PC-9 (cell line): ENCODE data around the gene ANKRD11. TPM values are rescaled to one million over a fixed set of nuclear protein-coding genes. Genes with fewer than 3 reads are reported as not detected.

Source experiments
- Bru-seq: library from RNA; stranded (reverse); fragments of 400-500 nt; gene quantifications from one replicate; lab custom pipeline; 2021; lab: Mats Ljungman, UMichigan
- BruChase-seq, 2 experiments: library from RNA; stranded (reverse); fragments of 400-500 nt; gene quantifications; one replicate each; lab custom pipeline; 2021; lab: Mats Ljungman, UMichigan
- BruUV-seq: library from RNA; stranded (reverse); fragments of 400-500 nt; replicated peaks from 2 replicates; lab custom pipeline; 2021; lab: Mats Ljungman, UMichigan
- CTCF ChIA-PET: fragments of 300-600 bp; sonication (Branson Sonifier 250); formaldehyde crosslinking; loops from one replicate; lab custom pipeline; 2022; ENCODE audit warnings: antibody characterized with exemption; lab: Charles Lee
- POLR2A ChIA-PET: fragments of 300-600 bp; sonication (Branson Sonifier 250); formaldehyde crosslinking; loops from one replicate; lab custom pipeline; 2022; ENCODE audit warnings: antibody characterized with exemption; ENCODE audit not compliant: unreplicated experiment; lab: Charles Lee
- DNase-seq, 2 experiments: peaks; one replicate each; pipeline versions ENCODE4 v3.0.0 to v3.0.0-alpha.2; 2015 to 2022; ENCODE audit warnings: mixed read lengths in 1 of 2
- H2AFZ ChIP-seq: fragments of 200-600 bp; sonication (generic); 2 replicates; pipeline ENCODE4 v1.8.1; 2017; ENCODE audit warnings: antibody characterized with exemption
- H3F3A ChIP-seq: fragments of 200-600 bp; sonication (generic); 2 replicates; pipeline ENCODE4 v1.8.1; 2017; ENCODE audit warnings: antibody characterized with exemption, mild to moderate bottlenecking, low read depth; ENCODE audit not compliant: insufficient read depth
- H3K27ac ChIP-seq: fragments of 200-600 bp; sonication (generic); 2 replicates; pipeline ENCODE4 v1.6.1; 2016; ENCODE audit warnings: mixed run types
- H3K27me3 ChIP-seq: fragments of 200-600 bp; sonication (generic); 2 replicates; pipeline ENCODE4 v1.6.1; 2016; ENCODE audit warnings: low read depth, mixed run types; ENCODE audit not compliant: insufficient read depth
- H3K36me3 ChIP-seq: fragments of 200-600 bp; sonication (generic); 2 replicates; pipeline ENCODE4 v1.6.1; 2016; ENCODE audit warnings: low read depth, mixed run types
- H3K4me1 ChIP-seq: fragments of 200-600 bp; sonication (generic); replicated peaks from 2 replicates; pipeline ENCODE4 v1.6.1; 2016; ENCODE audit warnings: mixed run types; ENCODE audit not compliant: insufficient read depth
- H3K4me2 ChIP-seq: fragments of 200-600 bp; sonication (generic); 2 replicates; pipeline ENCODE4 v1.6.1; 2017; ENCODE audit warnings: mixed run types
- H3K4me3 ChIP-seq: fragments of 200-600 bp; sonication (generic); 2 replicates; pipeline ENCODE4 v1.6.1; 2016; ENCODE audit warnings: mixed run types
- H3K79me2 ChIP-seq: fragments of 200-600 bp; sonication (generic); 2 replicates; pipeline ENCODE4 v1.6.1; 2017; ENCODE audit warnings: low read depth, mixed run types
- H3K9me2 ChIP-seq: fragments of 200-600 bp; sonication (generic); 2 replicates; pipeline ENCODE4 v1.8.1; 2017; ENCODE audit warnings: mild to moderate bottlenecking; ENCODE audit not compliant: insufficient read depth
- H3K9me3 ChIP-seq: fragments of 200-600 bp; sonication (generic); 2 replicates; pipeline ENCODE4 v1.8.1; 2016; ENCODE audit warnings: low read depth; ENCODE audit not compliant: insufficient read depth
- H4K20me1 ChIP-seq: fragments of 200-600 bp; sonication (generic); 2 replicates; pipeline ENCODE4 v1.8.1; 2017; ENCODE audit not compliant: insufficient read depth
- CTCF ChIP-seq: fragments of 200-600 bp; sonication (generic); conservative IDR thresholded peaks from 2 replicates; pipeline ENCODE4 v1.6.1; 2017; ENCODE audit warnings: mixed run types, antibody characterized with exemption, mild to moderate bottlenecking, moderate library complexity
- EZH2 ChIP-seq: fragments of 200-600 bp; sonication (generic); IDR thresholded peaks from 2 replicates; pipeline ENCODE4 v1.8.0; 2017; ENCODE audit warnings: antibody characterized with exemption, low read depth
- intact Hi-C: fragments of 100-400 bp; cut with micrococcal nuclease; formaldehyde crosslinking; loops from one replicate; pipeline ENCODE4 v1.10.0; 2022; ENCODE audit not compliant: unreplicated experiment
- long read RNA-seq: library from polyadenylated mRNA; stranded (forward); transcript quantifications from one replicate; pipeline ENCODE4 v2.0.0, GENCODE V29; 2022
- total RNA-seq: library from RNA; stranded (reverse); gene quantifications from 2 replicates; pipeline ENCODE4 v1.2.3, GENCODE V29; 2021

ANKRD11 gene
- total RNA-seq (206 and 220 TPM in 2 replicates), Bru-seq, nascent RNA (percentile 95 among the genes with signal in this experiment), BruChase-seq, experiment 1, labeled RNA remaining after a 2-hour chase (percentile 91 among the genes with signal in this experiment), BruChase-seq, experiment 2, labeled RNA remaining after a 6-hour chase (percentile 89 among the genes with signal in this experiment)
- long read RNA-seq, full-length matches to known transcripts, result 9 of 88 reads
- long read RNA-seq, partial matches to known transcripts, result 29 of 88 reads
- long read RNA-seq, other reads (novel, unspliced or antisense), result 50 of 88 reads

- peak; percentile 98 to 100 for DNase-seq
- no TSS peak for BruUV-seq
- Histone ChIP-seq H3K79me2 (peaks cover 63% of the 10 kb centered on the region), H2AFZ (peak within 1 kb of the TSS; percentile 94), H3K9me2 (no peaks in the 10 kb centered on the region), H3K27me3 (no peaks in the 10 kb centered on the region), H3K4me1 (peaks cover 30% of the 10 kb centered on the region), H4K20me1 (peaks cover 40% of the 10 kb centered on the region), H3K9me3 (no peaks in the 10 kb centered on the region), H3K36me3 (peaks cover 7% of the 10 kb centered on the region; the same call in 1 of the 2 replicates), H3K4me2 (peak within 1 kb of the TSS; percentile 96), H3F3A (peaks cover 12% of the 10 kb centered on the region; the same call in 1 of the 2 replicates), H3K27ac (peak within 1 kb of the TSS; percentile 53), H3K4me3 (peak within 1 kb of the TSS; percentile 91)
- intact Hi-C loops, result loop anchor here (1.0 to 5.0 kb wide), 3 partner anchors 12 to 72 kb away; partner anchors contain the start of gene RPL13
- TF ChIP-seq EZH2 (no peak), CTCF (no peak)
- ChIA-PET CTCF (no interaction called here), POLR2A (interaction anchor here (0.7 kb wide), 1 partner anchor 17 kb away, joined by 3 read pairs; no protein-coding TSS in a partner anchor)
Observed at GRCh38 chr16:89490439-89491237, at the start of gene ANKRD11. ANKRD11 (minus strand) TSS chr16:89490561; CDS start chr16:89317019, 173,542 bp downstream.

DNA sequence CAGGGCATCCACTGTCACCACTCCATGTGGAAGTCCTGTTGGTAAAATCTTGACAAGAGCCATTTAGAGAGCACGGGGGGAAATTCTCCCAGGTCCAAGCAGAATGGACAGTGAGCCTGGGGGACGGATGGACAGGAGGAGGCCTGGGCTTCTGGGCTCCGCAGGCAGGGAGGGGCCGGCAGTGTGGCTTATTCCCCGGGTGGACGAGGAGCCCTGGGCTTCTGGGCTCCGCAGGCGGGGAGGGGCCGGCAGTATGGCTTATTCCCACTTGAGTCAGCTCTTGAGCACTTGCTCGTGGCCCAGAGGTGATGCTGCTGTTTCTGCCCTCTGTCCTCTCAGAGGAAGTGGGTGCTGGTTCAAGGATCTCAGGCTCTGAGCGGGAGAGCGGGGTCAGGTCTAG, 47.9 kb upstream of the ANKRD11 start:
- ChIA-PET POLR2A (no interaction called here), CTCF (no interaction called here)
- no peak for DNase-seq
- Histone ChIP-seq H4K20me1 (peaks cover 2% of the 10 kb centered on the region), H3K9me3 (no peaks in the 10 kb centered on the region), H3K4me2 (no peak overlapping the region), H3F3A (no peaks in the 10 kb centered on the region), H3K4me1 (no peaks in the 10 kb centered on the region), H3K27ac (no peak overlapping the region), H3K9me2 (no peaks in the 10 kb centered on the region), H3K4me3 (no peak overlapping the region), H3K36me3 (0 out of 2 replicates have a peak, but pooled peaks cover 7% of the 10 kb centered on the region), H2AFZ (no peak overlapping the region), H3K79me2 (no peaks in the 10 kb centered on the region), H3K27me3 (no peaks in the 10 kb centered on the region)
- no peak for TF ChIP-seq CTCF
- no peak for TF ChIP-seq EZH2
- BruUV-seq, result no TSS peak
- intact Hi-C loops, result no loop called here

DNA sequence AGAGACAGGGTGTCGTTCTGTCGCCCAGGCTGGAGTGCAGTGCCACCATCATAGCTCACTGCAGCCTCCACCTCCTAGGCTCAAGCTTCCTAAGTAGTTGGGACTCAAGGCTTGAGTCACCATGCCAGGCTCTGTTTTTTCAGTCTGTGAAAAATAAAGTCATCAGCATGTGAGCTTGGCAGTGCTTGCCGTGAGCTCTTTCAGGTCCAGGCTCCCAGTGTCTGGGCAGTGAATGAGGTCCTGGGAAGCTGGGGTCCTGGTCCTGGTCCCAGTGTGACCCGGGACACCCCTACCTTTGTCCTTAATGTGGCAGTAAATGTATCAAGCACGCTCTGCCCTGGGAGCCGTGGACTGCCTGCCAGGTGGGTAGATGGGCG, 47.2 kb upstream of the ANKRD11 start:
- intact Hi-C loops, result no loop called here
- Histone ChIP-seq H3F3A (no peaks in the 10 kb centered on the region), H3K4me1 (no peaks in the 10 kb centered on the region), H3K27ac (no peak overlapping the region), H2AFZ (no peak overlapping the region), H3K9me3 (no peaks in the 10 kb centered on the region), H3K27me3 (no peaks in the 10 kb centered on the region), H3K4me2 (no peak overlapping the region), H4K20me1 (peaks cover 4% of the 10 kb centered on the region), H3K9me2 (no peaks in the 10 kb centered on the region), H3K4me3 (no peak overlapping the region), H3K36me3 (0 out of 2 replicates have a peak, but pooled peaks cover 7% of the 10 kb centered on the region), H3K79me2 (no peaks in the 10 kb centered on the region)
- BruUV-seq, result no TSS peak
- DNase-seq, result no peak
- POLR2A ChIA-PET, result no interaction called here
- TF ChIP-seq EZH2 (no peak), CTCF (no peak)
- CTCF ChIA-PET, result no interaction called here
